SU-DHL-6 (cell line): ENCODE data around the gene TMC3.

ENCODE experiments used
- H2AFZ ChIP-seq: fragments of 200-600 bp; sonication (generic); 2 replicates; pipeline ENCODE4 v1.6.1; 2014; ENCODE audit warnings: low read depth, mild to moderate bottlenecking, moderate library complexity, mixed read lengths, antibody characterized with exemption, low read length; ENCODE audit not compliant: severe bottlenecking
- H3F3A ChIP-seq: fragments of 200-600 bp; shearing (Covaris generic); 2 replicates; pipeline ENCODE4 v1.6.0; 2016; ENCODE audit warnings: antibody characterized with exemption, mild to moderate bottlenecking; ENCODE audit not compliant: insufficient read depth
- H3K27ac ChIP-seq: fragments of 200-600 bp; sonication (generic); 2 replicates; pipeline ENCODE4 v1.5.1; 2016; ENCODE audit warnings: low read depth, mild to moderate bottlenecking, low read length, moderate library complexity, mixed read lengths
- H3K27me3 ChIP-seq: fragments of 200-600 bp; sonication (generic), shearing (Covaris generic); 2 replicates; pipeline ENCODE4 v1.6.0; 2014; ENCODE audit warnings: mild to moderate bottlenecking, low read length
- H3K36me3 ChIP-seq: fragments of 200-600 bp; sonication (generic); 2 replicates; pipeline ENCODE4 v1.6.1; 2014; ENCODE audit warnings: mild to moderate bottlenecking, low read length, mixed read lengths
- H3K4me2 ChIP-seq: fragments of 300-600, 200-600 bp; shearing (Covaris generic), sonication (generic); 2 replicates; pipeline ENCODE4 v1.6.0; 2014; ENCODE audit warnings: low read length, low read depth, mild to moderate bottlenecking; ENCODE audit not compliant: poor library complexity, severe bottlenecking
- H3K4me3 ChIP-seq: fragments of 200-600 bp; sonication (generic); 2 replicates; pipeline ENCODE4 v1.5.1; 2014; ENCODE audit warnings: antibody characterized with exemption, low read length, mild to moderate bottlenecking, mixed read lengths; ENCODE audit not compliant: insufficient read depth, poor library complexity, severe bottlenecking
- H3K79me2 ChIP-seq: fragments of 200-600 bp; sonication (generic); 2 replicates; pipeline ENCODE4 v1.6.1; 2014; ENCODE audit warnings: mild to moderate bottlenecking, low read length, moderate library complexity; ENCODE audit not compliant: insufficient read depth
- H3K9ac ChIP-seq: fragments of 200-600 bp; sonication (generic); 2 replicates; pipeline ENCODE4 v1.7.0; 2014; ENCODE audit warnings: mild to moderate bottlenecking, low read length
- H3K9me2 ChIP-seq: fragments of 200-600 bp; sonication (generic); replicated peaks from 2 replicates; pipeline ENCODE4 v1.6.1; 2014; ENCODE audit warnings: low read length; ENCODE audit not compliant: insufficient read depth
- H3K9me3 ChIP-seq: fragments of 200-600 bp; sonication (generic); 2 replicates; pipeline ENCODE4 v1.6.1; 2014; ENCODE audit warnings: low read length, mixed read lengths; ENCODE audit not compliant: insufficient read depth
- H4K20me1 ChIP-seq: fragments of 200-600 bp; sonication (generic); 2 replicates; pipeline ENCODE4 v1.6.1; 2014; ENCODE audit warnings: low read depth, mild to moderate bottlenecking, antibody characterized with exemption, low read length, moderate library complexity, mixed read lengths
- EZH2phosphoT487 ChIP-seq: fragments of 200-600 bp; sonication (generic), shearing (Covaris generic); conservative IDR thresholded peaks from 2 replicates; pipeline ENCODE4 v1.6.1; 2018; ENCODE audit warnings: mild to moderate bottlenecking, antibody characterized with exemption, low read length, moderate library complexity, mixed read lengths
- TF ChIP-seq, protein P1 (sequence below): fragments of 200-600 bp; sonication (generic); IDR thresholded peaks from one replicate; pipeline ENCODE4 v1.5.1; 2017; ENCODE audit warnings: antibody characterized with exemption, mild to moderate bottlenecking, low read length, moderate library complexity; ENCODE audit not compliant: insufficient read depth, poor library complexity, severe bottlenecking

The TMC3 gene

DNA sequence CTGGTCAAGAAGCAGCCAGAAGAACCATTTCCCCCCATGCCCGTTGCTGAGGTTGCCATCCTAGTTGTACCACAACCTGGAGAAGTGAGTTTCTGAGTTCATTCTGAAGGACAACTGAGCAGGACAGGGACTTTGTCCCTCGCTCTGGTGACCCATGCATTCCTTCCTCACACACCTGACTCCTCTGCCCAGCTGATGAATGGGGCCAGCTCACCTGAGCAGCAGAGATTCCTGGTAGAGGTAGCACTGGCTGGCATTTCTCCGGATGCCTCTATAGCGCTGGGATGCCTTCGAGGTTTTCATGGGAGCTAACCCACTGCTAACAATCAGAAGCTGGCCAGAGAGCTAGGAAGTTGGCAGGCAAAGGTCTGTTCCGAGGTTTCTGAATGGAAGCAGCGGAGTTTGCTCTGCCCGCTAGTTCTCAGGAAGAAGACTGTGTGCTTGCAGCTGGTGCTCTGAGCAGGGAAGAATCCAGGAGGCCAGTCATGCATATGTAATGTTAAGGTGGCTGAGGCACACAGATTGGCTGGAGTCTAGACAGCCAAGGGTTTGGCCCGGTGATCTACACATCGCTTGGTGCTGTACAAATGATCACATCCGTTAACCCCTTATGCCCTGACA, at the start of gene TMC3:
TSS of gene TMC3 (minus strand) at position 439 of the 621 bp plus-strand sequence. CDS start at position 303, 136 bp downstream.
- Histone ChIP-seq H3K9ac (no peak within 1 kb of the TSS), H3F3A (no peaks in the 10 kb centered on the region), H3K9me3 (no peaks in the 10 kb centered on the region), H3K4me3 (no peak within 1 kb of the TSS), H3K36me3 (no peaks in the 10 kb centered on the region), H3K27me3 (no peaks in the 10 kb centered on the region), H3K4me2 (no peak within 1 kb of the TSS), H2AFZ (no peak within 1 kb of the TSS), H3K9me2 (no peaks in the 10 kb centered on the region), H3K27ac (no peak within 1 kb of the TSS), H4K20me1 (no peaks in the 10 kb centered on the region), H3K79me2 (no peaks in the 10 kb centered on the region)
- no peak for TF ChIP-seq EZH2phosphoT487
- TF ChIP-seq, protein P1, sequence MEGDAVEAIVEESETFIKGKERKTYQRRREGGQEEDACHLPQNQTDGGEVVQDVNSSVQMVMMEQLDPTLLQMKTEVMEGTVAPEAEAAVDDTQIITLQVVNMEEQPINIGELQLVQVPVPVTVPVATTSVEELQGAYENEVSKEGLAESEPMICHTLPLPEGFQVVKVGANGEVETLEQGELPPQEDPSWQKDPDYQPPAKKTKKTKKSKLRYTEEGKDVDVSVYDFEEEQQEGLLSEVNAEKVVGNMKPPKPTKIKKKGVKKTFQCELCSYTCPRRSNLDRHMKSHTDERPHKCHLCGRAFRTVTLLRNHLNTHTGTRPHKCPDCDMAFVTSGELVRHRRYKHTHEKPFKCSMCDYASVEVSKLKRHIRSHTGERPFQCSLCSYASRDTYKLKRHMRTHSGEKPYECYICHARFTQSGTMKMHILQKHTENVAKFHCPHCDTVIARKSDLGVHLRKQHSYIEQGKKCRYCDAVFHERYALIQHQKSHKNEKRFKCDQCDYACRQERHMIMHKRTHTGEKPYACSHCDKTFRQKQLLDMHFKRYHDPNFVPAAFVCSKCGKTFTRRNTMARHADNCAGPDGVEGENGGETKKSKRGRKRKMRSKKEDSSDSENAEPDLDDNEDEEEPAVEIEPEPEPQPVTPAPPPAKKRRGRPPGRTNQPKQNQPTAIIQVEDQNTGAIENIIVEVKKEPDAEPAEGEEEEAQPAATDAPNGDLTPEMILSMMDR, result no peak

DNA sequence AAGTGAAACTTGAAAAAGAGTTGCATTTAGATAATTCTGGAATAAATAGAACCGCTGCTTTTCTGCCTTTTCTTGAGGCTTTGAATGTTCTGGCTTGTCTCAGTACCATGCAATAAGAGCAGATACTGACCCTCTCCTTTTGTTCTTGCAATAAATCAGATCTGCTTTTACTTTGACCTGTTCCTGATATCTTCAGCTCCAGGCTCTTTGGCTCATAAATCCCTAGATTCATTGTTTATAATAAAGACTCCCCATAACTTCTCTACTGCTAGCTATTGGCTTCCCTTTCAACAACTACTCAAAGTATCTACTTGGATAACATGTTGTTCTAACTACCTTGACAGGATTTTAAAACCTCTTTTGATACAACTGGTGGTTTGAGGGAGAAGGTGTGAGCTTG, 47.4 kb upstream of the TMC3 start:
- no peaks in the 10 kb centered on the region for H3K9me3 ChIP-seq
- TF ChIP-seq, protein P1, result no peak
- TF ChIP-seq EZH2phosphoT487, result no peak
- H4K20me1 ChIP-seq, result no peaks in the 10 kb centered on the region
- H3F3A ChIP-seq, result no peaks in the 10 kb centered on the region
- no peaks in the 10 kb centered on the region for H3K36me3 ChIP-seq
- no peak overlapping the region for H3K4me2 ChIP-seq
- no peak overlapping the region for H2AFZ ChIP-seq
- no peaks in the 10 kb centered on the region for H3K79me2 ChIP-seq
- H3K27ac ChIP-seq, result no peak overlapping the region
- H3K9ac ChIP-seq, result no peak overlapping the region
- H3K27me3 ChIP-seq, result no peaks in the 10 kb centered on the region
- H3K9me2 ChIP-seq, result no peaks in the 10 kb centered on the region
- no peak overlapping the region for H3K4me3 ChIP-seq

DNA sequence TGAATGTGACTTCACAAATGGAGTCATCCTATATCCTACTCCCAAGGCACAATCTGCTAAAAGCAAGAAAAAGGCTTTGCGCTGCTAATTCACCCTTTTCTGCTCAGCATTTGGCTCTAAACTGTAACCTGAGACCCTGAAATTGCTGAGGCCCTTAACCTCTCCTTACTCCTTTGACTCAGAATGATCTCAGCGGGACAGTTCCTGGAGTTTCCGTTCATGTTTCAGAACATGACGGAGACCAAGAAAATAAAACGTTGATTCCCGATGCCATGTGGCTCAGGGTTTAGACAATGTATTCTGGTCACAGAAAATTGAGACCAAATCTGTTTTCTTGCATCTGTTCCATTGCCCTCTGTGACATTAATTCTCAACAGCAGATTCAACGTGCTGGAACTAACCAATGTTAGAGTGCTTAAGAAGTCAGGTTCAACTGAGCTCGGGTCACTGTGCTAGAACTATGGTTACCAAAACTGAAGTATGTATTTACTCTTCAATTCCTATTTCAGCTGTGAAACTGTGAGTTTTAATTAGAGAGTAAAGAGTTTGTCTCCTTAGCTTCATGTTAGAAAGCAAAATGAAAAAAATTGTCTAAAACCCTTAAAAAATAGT, 45.4 kb upstream of the TMC3 start:
- Histone ChIP-seq H3K27me3 (no peaks in the 10 kb centered on the region), H3K4me3 (no peak overlapping the region), H3K27ac (no peak overlapping the region), H3K79me2 (no peaks in the 10 kb centered on the region), H3F3A (no peaks in the 10 kb centered on the region), H3K36me3 (no peaks in the 10 kb centered on the region), H3K9me3 (no peaks in the 10 kb centered on the region), H2AFZ (no peak overlapping the region), H3K9me2 (no peaks in the 10 kb centered on the region), H3K4me2 (no peak overlapping the region), H3K9ac (no peak overlapping the region), H4K20me1 (no peaks in the 10 kb centered on the region)
- TF ChIP-seq, protein P1, result no peak
- no peak for TF ChIP-seq EZH2phosphoT487
